Measurements from ENCODE around the gene CCDC184. TPM values are rescaled to one million over a fixed set of nuclear protein-coding genes. Genes with fewer than 3 reads are reported as not detected.
A peak's percentile ranks its signal among the peaks of the same experiment; 100 is the strongest.

CCDC184 gene
- polyA plus RNA-seq, 1 donor (not counting 4 experiments of a cell fraction or from before 2014, with no cell fraction given), result 0.21 TPM

GRCh38 chr12:48169011-48169410, 14.4 kb upstream of the CCDC184 start:
- TF ChIP-seq CTCF (optimal IDR thresholded peaks at IDR 0.05 in 1 of 3, IDR thresholded peaks at IDR 0.05 in 1 of 3, conservative IDR thresholded peaks at IDR 0.05 in 1 of 3; ENCODE audit: extremely low read depth in 1 of 3, insufficient read depth in 2 of 3, low read length in 3 of 3), result no peak
- TF ChIP-seq EZH2 (IDR thresholded peaks at IDR 0.05; ENCODE audit: low read length), result no peak
- Histone ChIP-seq H3K4me3 (ENCODE audit: control insufficient read depth in 2 of 3, extremely low read depth in 1 of 3, insufficient read depth in 2 of 3, low read depth in 1 of 3, low read length in 3 of 3) (no peak overlapping the region), H2AFZ (ENCODE audit: control insufficient read depth, low read length) (no peak overlapping the region), H4K20me1 (ENCODE audit: control insufficient read depth, extremely low read depth, insufficient read depth, low read length) (no peaks in the 10 kb centered on the region), H3K9me1 (ENCODE audit: control insufficient read depth, extremely low read depth, insufficient read depth, low read length) (no peaks in the 10 kb centered on the region), H3K4me2 (ENCODE audit: control insufficient read depth, extremely low read depth, insufficient read depth, low read depth, low read length) (no peak overlapping the region), H3K79me2 (ENCODE audit: control insufficient read depth, insufficient read depth, low read length) (no peaks in the 10 kb centered on the region), H3K27ac (ENCODE audit: control insufficient read depth, insufficient read depth, low read length) (no peak overlapping the region), H3K4me1 (ENCODE audit: control insufficient read depth, extremely low read depth, insufficient read depth, low read length) (no peaks in the 10 kb centered on the region), H3K36me3 (ENCODE audit: control insufficient read depth in 2 of 2, extremely low read depth in 1 of 2, insufficient read depth in 2 of 2, low read length in 2 of 2) (no peaks in the 10 kb centered on the region), H3K9me3 (ENCODE audit: control insufficient read depth, low read depth, low read length) (no peaks in the 10 kb centered on the region), H3K9ac (ENCODE audit: control insufficient read depth, extremely low read depth, insufficient read depth, low read length) (no peak overlapping the region), H3K27me3 (ENCODE audit: control insufficient read depth, extremely low read depth, insufficient read depth, low read length) (no peaks in the 10 kb centered on the region)
- dilution Hi-C loops (cut with MboI; ENCODE audit: extremely low pct_ligation_motif_present, low sequenced_read_pairs), result no loop called here
- FAIRE-seq (no peak), DNase-seq (ENCODE audit: low read depth, low spot score) (no peak)

GRCh38 chr12:48175613-48176416, 7.6 kb upstream of the CCDC184 start:
- Histone ChIP-seq H3K9ac (ENCODE audit: control insufficient read depth, extremely low read depth, insufficient read depth, low read length) (no peak overlapping the region), H3K4me2 (ENCODE audit: control insufficient read depth, extremely low read depth, insufficient read depth, low read depth, low read length) (peak overlapping the region; percentile 10), H3K4me1 (ENCODE audit: control insufficient read depth, extremely low read depth, insufficient read depth, low read length) (no peaks in the 10 kb centered on the region), H3K36me3 (ENCODE audit: control insufficient read depth in 2 of 2, extremely low read depth in 1 of 2, insufficient read depth in 2 of 2, low read length in 2 of 2) (no peaks in the 10 kb centered on the region), H3K4me3 (ENCODE audit: control insufficient read depth in 2 of 3, extremely low read depth in 1 of 3, insufficient read depth in 2 of 3, low read depth in 1 of 3, low read length in 3 of 3) (no peak overlapping the region), H3K27ac (ENCODE audit: control insufficient read depth, insufficient read depth, low read length) (no peak overlapping the region), H3K27me3 (ENCODE audit: control insufficient read depth, extremely low read depth, insufficient read depth, low read length) (peaks cover 15% of the 10 kb centered on the region), H2AFZ (ENCODE audit: control insufficient read depth, low read length) (peak overlapping the region; percentile 26), H4K20me1 (ENCODE audit: control insufficient read depth, extremely low read depth, insufficient read depth, low read length) (no peaks in the 10 kb centered on the region), H3K79me2 (ENCODE audit: control insufficient read depth, insufficient read depth, low read length) (no peaks in the 10 kb centered on the region), H3K9me3 (ENCODE audit: control insufficient read depth, low read depth, low read length) (no peaks in the 10 kb centered on the region), H3K9me1 (ENCODE audit: control insufficient read depth, extremely low read depth, insufficient read depth, low read length) (no peaks in the 10 kb centered on the region)
- FAIRE-seq, result no peak
- dilution Hi-C loops (cut with MboI; ENCODE audit: extremely low pct_ligation_motif_present, low sequenced_read_pairs), result no loop called here
- no peak for DNase-seq (ENCODE audit: low read depth, low spot score)
- TF ChIP-seq CTCF (optimal IDR thresholded peaks at IDR 0.05 in 1 of 3, IDR thresholded peaks at IDR 0.05 in 1 of 3, conservative IDR thresholded peaks at IDR 0.05 in 1 of 3; ENCODE audit: extremely low read depth in 1 of 3, insufficient read depth in 2 of 3, low read length in 3 of 3), result no peak
- no peak for TF ChIP-seq EZH2 (IDR thresholded peaks at IDR 0.05; ENCODE audit: low read length)
